Measurements from ENCODE around the gene SCG5. TPM values are rescaled to one million over a fixed set of nuclear protein-coding genes. Genes with fewer than 3 reads are reported as not detected.

Gene SCG5
- total RNA-seq, 1 donor from 2014 or later, result 53.7 TPM

DNA sequence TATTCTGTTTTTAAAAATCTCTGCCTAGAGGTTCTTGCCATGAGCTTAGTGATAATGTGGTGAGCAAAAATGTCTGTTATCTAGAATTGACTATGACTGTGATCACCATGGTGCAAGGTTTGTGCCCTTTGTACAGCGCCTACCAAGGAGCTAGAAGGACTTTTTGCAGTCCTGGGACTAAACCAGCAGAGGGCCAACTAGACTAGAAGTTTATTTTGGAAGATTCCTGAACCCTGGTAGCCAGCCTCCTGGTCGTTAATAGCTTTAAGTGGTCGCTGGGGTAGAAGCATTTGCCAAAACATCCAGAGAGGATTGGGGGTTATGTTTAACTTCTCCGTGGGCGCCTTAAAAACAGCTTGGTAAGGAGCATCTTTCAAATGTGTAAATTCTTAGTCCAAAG, 7.8 kb downstream of the SCG5 start:
- Mint-ChIP-seq H3K36me3 (no peaks in the 10 kb centered on the region), H3K27me3 (ENCODE audit: low read depth) (no peaks in the 10 kb centered on the region), H3K27ac (no peak overlapping the region), H3K9me3 (no peaks in the 10 kb centered on the region), H3K4me1 (peaks cover 41% of the 10 kb centered on the region), H3K4me3 (no peak overlapping the region)
- no peak for DNase-seq (ENCODE audit: low spot score in 2 of 2, unreplicated experiment in 2 of 2)
- TF ChIP-seq, protein P1, sequence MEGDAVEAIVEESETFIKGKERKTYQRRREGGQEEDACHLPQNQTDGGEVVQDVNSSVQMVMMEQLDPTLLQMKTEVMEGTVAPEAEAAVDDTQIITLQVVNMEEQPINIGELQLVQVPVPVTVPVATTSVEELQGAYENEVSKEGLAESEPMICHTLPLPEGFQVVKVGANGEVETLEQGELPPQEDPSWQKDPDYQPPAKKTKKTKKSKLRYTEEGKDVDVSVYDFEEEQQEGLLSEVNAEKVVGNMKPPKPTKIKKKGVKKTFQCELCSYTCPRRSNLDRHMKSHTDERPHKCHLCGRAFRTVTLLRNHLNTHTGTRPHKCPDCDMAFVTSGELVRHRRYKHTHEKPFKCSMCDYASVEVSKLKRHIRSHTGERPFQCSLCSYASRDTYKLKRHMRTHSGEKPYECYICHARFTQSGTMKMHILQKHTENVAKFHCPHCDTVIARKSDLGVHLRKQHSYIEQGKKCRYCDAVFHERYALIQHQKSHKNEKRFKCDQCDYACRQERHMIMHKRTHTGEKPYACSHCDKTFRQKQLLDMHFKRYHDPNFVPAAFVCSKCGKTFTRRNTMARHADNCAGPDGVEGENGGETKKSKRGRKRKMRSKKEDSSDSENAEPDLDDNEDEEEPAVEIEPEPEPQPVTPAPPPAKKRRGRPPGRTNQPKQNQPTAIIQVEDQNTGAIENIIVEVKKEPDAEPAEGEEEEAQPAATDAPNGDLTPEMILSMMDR (IDR thresholded peaks at IDR 0.05; ENCODE audit: unreplicated experiment), result no peak

- no peaks in the 10 kb centered on the region for H3K9me3 Mint-ChIP-seq
- H3K27me3 Mint-ChIP-seq (ENCODE audit: low read depth), result no peaks in the 10 kb centered on the region
- TF ChIP-seq, protein P1 (IDR thresholded peaks at IDR 0.05; ENCODE audit: unreplicated experiment), result peak; percentile 85
- no peak overlapping the region for H3K27ac Mint-ChIP-seq
- no peak overlapping the region for H3K4me3 Mint-ChIP-seq
- peaks cover 22% of the 10 kb centered on the region for H3K4me1 Mint-ChIP-seq
- no peak for DNase-seq (ENCODE audit: low spot score in 2 of 2, unreplicated experiment in 2 of 2)
- no peaks in the 10 kb centered on the region for H3K36me3 Mint-ChIP-seq
These were observed 9.8 kb downstream of the SCG5 start for GRCh38 chr15:32651229-32651837.

GRCh38 chr15:32652178-32652577, 10.7 kb downstream of the SCG5 start:
- TF ChIP-seq, protein P1 (IDR thresholded peaks at IDR 0.05; ENCODE audit: unreplicated experiment), result no peak
- no peak for DNase-seq (ENCODE audit: low spot score in 2 of 2, unreplicated experiment in 2 of 2)
- H3K9me3 Mint-ChIP-seq, result no peaks in the 10 kb centered on the region
- no peak overlapping the region for H3K27ac Mint-ChIP-seq
- no peak overlapping the region for H3K4me3 Mint-ChIP-seq
- H3K36me3 Mint-ChIP-seq, result no peaks in the 10 kb centered on the region
- H3K4me1 Mint-ChIP-seq, result peaks cover 18% of the 10 kb centered on the region
- no peaks in the 10 kb centered on the region for H3K27me3 Mint-ChIP-seq (ENCODE audit: low read depth)

DNA sequence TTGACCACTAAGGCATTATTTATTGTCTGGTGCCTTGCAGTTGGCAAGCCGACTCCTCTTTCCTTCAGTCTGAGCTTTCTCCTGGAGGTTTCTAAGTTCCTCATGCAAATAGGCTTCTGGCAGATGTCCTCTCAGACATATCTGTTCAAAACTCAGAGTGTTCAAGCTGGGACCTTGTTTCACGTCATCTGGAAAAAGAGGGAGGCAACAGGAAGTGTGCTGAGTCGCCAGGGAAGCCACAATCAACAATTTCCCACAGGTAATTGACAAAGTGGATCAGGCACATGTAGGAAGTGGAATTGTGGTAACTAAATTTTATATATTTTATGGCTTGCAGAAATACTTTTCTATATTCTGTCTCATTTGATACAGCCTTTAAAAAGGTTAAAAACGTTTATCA, 14.6 kb downstream of the SCG5 start:
- no peak for DNase-seq (ENCODE audit: low spot score in 2 of 2, unreplicated experiment in 2 of 2)
- peaks cover 12% of the 10 kb centered on the region for H3K4me1 Mint-ChIP-seq
- TF ChIP-seq, protein P1 (IDR thresholded peaks at IDR 0.05; ENCODE audit: unreplicated experiment), result no peak
- H3K4me3 Mint-ChIP-seq, result no peak overlapping the region
- H3K9me3 Mint-ChIP-seq, result no peaks in the 10 kb centered on the region
- no peaks in the 10 kb centered on the region for H3K36me3 Mint-ChIP-seq
- no peaks in the 10 kb centered on the region for H3K27me3 Mint-ChIP-seq (ENCODE audit: low read depth)
- no peak overlapping the region for H3K27ac Mint-ChIP-seq

- Mint-ChIP-seq H3K9me3 (no peaks in the 10 kb centered on the region), H3K4me3 (no peak overlapping the region), H3K4me1 (peaks cover 12% of the 10 kb centered on the region), H3K36me3 (no peaks in the 10 kb centered on the region), H3K27ac (no peak overlapping the region), H3K27me3 (ENCODE audit: low read depth) (no peaks in the 10 kb centered on the region)
- no peak for DNase-seq (ENCODE audit: low spot score in 2 of 2, unreplicated experiment in 2 of 2)
- TF ChIP-seq, protein P1 (IDR thresholded peaks at IDR 0.05; ENCODE audit: unreplicated experiment), result no peak
These were observed 15.0 kb downstream of the SCG5 start for GRCh38 chr15:32656496-32656895.

Measured in mesothelial cell of epicardium (in vitro differentiated cells).